CD4-positive, alpha-beta T cell treated with Interferon alpha-2 for 1 hour (primary cell): Measurements from ENCODE around the gene UBE2Q1.

Experiments used
- DNase-seq, 2 donors: peaks; one replicate each; pipeline ENCODE4 v3.0.0-alpha.2; 2020 to 2022

The UBE2Q1 gene

GRCh38 chr1:154575951-154576566, 17.6 kb upstream of the UBE2Q1 start:
- no peak for DNase-seq

DNA sequence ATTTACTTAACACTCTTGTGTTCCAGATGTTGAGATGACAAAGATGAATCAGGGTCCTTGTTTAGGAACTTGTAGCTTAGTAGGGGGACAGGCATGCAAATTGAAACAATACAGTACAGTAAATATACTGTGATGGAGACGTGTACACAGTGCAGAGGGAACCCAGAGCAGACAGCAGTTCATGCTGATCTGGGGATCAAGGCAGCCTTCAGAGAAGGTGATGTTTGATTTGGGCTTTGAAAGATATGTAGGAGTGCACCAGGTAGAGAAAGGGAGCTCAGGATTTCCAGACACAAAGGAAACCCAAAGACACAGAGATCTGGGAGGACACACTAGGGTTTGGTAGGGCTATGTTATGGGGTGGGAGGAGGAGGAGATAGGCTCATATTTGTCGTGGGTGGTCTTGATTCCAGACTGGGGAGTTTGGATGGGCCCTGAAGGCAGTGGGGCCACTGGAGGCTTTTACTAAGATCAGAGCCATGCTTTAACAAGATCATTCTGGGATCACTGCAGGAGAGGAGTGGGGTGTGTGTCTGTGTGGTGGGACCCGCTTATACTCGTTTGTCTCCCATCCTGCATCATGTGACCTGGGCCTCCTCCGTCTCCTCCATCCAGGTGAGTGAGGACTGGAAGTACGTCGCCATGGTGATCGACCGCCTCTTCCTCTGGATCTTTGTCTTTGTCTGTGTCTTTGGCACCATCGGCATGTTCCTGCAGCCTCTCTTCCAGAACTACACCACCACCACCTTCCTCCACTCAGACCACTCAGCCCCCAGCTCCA, 16.9 kb upstream of the UBE2Q1 start:
- no peak for DNase-seq

DNA sequence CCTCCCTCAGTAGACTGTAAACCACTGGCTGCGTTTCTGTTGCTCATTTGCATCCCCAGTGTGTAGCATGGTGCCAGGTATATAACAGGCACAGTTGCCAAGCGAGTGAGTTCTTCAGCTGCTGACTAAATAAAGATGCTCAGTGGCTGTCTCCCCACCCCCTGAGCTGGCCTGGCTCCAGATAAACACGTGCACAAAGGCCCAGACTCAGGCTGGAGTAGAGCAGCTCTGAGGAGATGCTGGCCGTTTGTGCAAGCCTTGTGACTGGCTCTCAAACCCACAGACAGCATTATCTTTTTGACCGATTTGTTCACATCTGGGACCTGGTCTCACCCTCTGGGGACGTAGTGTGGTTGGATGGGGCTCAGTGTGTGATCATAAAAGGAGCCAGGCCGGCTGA, 16.3 kb upstream of the UBE2Q1 start:
- DNase-seq: no peak

GRCh38 chr1:154573168-154573510, 14.7 kb upstream of the UBE2Q1 start:
- no peak for DNase-seq

GRCh38 chr1:154572468-154573167, 14.2 kb upstream of the UBE2Q1 start:
- DNase-seq: no peak

DNA sequence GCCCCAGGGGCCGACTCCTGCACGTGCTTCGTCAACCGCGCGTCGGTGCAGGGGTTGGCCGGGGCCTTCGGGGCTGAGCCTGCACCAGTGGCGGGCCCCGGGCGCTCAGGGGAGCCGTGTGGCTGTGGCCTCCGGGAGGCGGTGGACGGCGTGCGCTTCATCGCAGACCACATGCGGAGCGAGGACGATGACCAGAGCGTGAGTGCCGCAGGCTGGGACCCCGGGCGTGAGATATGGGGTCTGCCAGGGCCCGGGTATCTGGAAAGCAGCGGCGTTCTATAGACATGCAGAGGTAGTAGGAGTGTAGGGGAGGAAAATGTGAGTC, 13.5 kb upstream of the UBE2Q1 start:
- no peak for DNase-seq

DNA sequence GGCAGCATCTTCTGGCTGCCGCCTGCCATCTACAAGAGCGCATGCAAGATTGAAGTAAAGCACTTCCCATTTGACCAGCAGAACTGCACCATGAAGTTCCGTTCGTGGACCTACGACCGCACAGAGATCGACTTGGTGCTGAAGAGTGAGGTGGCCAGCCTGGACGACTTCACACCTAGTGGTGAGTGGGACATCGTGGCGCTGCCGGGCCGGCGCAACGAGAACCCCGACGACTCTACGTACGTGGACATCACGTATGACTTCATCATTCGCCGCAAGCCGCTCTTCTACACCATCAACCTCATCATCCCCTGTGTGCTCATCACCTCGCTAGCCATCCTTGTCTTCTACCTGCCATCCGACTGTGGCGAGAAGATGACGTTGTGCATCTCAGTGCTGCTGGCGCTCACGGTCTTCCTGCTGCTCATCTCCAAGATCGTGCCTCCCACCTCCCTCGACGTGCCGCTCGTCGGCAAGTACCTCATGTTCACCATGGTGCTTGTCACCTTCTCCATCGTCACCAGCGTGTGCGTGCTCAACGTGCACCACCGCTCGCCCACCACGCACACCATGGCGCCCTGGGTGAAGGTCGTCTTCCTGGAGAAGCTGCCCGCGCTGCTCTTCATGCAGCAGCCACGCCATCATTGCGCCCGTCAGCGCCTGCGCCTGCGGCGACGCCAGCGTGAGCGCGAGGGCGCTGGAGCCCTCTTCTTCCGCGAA, 12.9 kb upstream of the UBE2Q1 start:
- DNase-seq: no peak

DNA sequence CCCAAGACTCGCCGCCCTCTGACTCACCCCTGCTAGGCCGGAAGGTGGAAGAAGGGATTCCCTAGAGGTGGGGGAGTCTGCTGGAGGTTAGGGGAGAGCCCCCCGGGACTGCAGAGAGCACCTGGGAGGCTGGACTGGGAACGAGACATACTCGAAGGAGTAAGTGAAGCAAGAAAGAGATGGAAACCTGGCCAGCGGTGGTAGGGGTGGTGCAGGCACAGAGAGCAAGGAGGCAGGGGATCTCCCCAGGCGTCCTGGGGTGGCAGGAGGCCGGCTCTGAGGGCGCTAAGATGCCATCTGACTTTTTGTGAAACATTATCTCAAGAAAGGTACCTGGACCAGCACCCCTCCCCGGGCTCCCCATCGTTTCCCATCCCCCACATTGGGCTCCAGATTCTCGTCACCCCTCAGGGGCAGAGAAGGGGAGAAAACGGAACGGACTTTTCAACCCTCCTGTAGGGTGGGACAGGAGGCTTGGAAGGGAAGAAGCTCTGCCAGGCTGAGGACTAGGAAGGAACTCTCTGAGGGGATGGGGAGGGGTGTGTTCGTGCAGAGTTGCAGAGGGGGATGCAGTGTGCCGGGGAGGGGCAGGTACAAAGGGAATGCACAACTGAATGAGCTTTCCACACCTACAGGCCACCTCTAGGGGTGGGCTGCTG, 9.8 kb upstream of the UBE2Q1 start:
- no peak for DNase-seq

- peak; percentile 44 to 75 for DNase-seq
Observed at GRCh38 chr1:154567386-154568156, 9.1 kb upstream of the UBE2Q1 start, which contains the start of gene CHRNB2. TSS of gene CHRNB2 (plus strand) at chr1:154567778. CDS start at chr1:154568045, 267 bp downstream.

DNA sequence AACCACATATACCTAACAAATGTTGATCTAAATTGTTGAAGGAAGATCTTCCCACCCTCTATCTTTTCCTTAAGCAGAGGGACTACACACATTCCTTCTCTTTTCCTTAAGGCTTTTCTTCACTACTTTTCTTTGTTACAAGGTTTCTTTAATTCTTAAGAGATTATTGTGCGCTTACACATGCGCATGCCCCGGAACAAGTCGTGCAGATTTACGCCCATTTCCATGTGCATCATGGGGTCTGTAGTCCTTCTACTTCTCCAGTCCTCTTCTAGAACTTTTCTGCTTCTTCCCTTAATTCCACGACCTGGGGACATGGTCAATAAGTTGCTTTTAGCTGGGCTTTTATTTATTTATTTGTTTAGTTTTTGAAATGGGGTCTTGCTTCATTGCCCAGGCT, 7.4 kb upstream of the UBE2Q1 start:
- no peak for DNase-seq

GRCh38 chr1:154559466-154560044, 1.1 kb upstream of the UBE2Q1 start:
- peak; percentile 85 to 89 for DNase-seq

- DNase-seq: peak; percentile 100
Observed at GRCh38 chr1:154558720-154559465, 431 bp upstream of the UBE2Q1 start.

- DNase-seq: no peak
Observed at GRCh38 chr1:154557248-154557938, 1.1 kb downstream of the UBE2Q1 start.

GRCh38 chr1:154556422-154556821, 2.0 kb downstream of the UBE2Q1 start:
- no peak for DNase-seq

DNA sequence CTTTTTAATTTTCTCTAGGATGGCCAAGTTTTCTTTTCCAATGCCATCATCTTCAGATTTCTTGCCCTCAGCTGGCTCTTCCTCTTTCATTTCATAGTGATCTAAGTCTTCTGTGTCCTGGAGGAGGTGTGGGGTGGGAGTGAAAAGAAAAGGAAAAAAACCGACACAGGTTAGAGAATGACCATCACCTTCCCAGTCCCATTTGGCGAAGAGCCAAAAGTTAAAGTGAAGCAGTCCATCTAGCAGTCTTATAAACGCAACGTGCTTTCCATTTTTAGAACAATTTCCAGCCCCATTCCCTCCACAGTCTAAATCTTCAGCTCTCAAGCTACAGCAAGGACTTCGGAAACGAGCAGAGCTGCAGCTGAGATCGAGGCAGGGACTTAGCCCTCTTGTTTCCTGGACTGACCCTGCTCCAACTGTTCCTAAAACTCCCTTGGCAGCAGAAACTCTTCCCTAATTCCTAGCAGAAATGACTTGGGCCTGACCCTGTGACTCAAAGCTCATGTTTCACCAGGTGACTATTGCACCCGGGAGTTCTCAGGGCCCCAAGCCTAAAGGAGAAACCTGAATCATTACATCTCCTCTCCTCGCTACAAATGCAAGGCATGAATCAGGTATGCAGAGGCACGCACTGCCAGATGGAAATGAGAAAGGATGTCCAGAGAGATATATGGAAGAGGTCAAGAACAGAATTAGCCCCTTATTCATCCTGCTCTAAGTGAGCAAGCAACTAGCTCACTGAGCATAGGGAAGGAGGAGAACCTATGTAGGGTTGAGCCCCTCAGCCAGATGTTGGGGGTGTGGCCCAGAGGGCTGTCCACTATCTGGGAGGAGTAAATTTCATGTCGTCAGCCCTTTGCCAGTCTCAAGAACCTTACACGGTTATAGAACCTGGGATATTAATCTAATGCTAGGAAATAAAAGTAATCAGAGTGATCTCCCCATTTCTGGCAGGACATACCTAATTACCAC, 5.1 kb downstream of the UBE2Q1 start:
- no peak for DNase-seq

DNA sequence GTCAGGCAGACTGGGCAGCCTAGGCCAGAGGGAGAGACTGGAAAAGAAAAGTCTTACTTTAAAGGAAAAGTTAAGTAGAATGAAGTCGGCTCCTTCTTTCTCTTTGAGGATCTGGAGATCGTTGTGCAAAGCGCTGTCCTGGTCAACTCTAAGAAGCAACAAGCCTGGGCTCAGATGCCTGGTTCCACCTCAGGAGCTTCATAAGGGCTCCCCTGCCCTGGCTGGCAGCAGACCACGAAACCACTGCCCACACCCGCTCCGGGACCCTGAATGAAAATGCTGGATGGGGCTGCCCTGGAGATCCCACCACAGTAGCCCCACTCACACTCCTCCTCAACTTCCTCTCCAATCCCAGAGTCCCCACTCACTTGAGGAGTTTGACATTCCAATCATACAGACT, 6.4 kb downstream of the UBE2Q1 start:
- DNase-seq: no peak

GRCh38 chr1:154551474-154551873, 7.0 kb downstream of the UBE2Q1 start:
- DNase-seq: no peak

DNA sequence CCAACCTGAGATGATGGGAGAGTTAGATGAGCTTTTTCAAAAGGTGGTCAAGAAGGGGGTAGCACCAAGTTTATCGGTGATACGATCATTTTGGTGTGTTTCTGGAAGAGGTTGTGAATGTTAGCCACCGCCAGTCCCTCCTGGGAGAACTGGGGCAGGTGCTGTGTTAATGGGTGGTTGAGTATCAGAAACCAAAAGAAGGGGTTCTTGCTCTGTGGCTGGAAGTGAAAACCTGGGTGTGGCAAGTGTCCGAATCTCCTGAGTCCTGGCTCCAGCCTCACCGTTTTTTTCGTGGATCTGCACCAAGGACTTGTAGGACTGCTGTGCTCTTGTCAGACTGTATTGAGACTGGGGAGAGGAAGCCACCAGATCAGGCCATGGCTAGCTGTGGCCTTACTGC, 7.8 kb downstream of the UBE2Q1 start:
- no peak for DNase-seq

DNA sequence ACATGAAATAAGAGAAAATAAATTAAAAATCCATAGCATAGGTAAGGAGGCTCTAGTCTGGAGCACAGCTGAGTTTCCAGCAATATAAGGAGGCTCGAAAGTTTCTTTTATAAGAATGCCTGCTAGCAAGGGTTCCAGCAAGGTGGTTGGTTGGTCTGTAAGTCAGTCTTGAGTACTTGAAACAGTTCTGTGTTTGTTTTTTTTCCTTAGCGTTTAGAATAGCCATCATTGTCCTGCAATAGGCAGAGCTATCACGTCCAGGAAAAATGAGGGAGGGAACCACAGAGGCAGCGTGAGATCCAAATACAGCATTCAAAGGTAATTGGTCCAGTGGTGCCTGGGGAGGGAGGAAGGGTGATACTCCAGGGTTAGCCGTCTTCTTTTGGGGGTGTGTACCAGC, 8.4 kb downstream of the UBE2Q1 start:
- no peak for DNase-seq
